Liver (tissue), 3 donors: ENCODE results near the gene NELL1.

Experiments
- TAF1 ChIP-seq: conservative IDR thresholded peaks from 2 replicates; pipeline ENCODE4 v1.6.1; 2016; ENCODE audit warnings: antibody characterized with exemption, mild to moderate bottlenecking
- TF ChIP-seq, protein P1 (sequence below): fragments of 150-350 bp; IDR thresholded peaks from 2 replicates; pipeline ENCODE4 v1.5.1; 2017; ENCODE audit warnings: improper control_type of control experiment, low read depth, low read length; ENCODE audit not compliant: missing input control
- donor health status: healthy.
- donor health status: healthy.

DNA sequence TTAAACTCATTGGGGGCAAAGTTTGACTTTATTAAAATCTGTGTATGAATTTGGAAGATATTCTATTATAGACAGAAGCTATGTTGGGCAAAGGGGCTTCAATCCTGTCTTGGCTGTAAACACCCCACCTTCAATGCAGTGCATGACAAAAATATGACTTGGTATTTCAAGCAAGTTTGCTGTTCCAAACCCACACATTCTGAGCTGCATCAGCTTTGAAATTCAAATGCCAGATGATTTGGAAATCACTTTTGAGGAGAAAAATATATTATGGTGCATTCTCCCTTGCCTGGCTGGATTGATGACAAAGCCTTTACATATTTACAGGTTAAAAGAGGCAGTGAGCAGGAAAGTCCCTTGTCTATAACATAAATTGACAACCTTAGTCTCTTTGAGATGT, 760.0 kb downstream of the NELL1 start:
- no peak for TF ChIP-seq TAF1
- TF ChIP-seq, protein P1, sequence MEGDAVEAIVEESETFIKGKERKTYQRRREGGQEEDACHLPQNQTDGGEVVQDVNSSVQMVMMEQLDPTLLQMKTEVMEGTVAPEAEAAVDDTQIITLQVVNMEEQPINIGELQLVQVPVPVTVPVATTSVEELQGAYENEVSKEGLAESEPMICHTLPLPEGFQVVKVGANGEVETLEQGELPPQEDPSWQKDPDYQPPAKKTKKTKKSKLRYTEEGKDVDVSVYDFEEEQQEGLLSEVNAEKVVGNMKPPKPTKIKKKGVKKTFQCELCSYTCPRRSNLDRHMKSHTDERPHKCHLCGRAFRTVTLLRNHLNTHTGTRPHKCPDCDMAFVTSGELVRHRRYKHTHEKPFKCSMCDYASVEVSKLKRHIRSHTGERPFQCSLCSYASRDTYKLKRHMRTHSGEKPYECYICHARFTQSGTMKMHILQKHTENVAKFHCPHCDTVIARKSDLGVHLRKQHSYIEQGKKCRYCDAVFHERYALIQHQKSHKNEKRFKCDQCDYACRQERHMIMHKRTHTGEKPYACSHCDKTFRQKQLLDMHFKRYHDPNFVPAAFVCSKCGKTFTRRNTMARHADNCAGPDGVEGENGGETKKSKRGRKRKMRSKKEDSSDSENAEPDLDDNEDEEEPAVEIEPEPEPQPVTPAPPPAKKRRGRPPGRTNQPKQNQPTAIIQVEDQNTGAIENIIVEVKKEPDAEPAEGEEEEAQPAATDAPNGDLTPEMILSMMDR: no peak
